ENCODE results near the gene C16orf92.

C16orf92 gene

GRCh38 chr16:29983420-29984136 is 39.4 kb upstream of the C16orf92 start:
- no peaks in the 10 kb centered on the region for H3K9me3 ChIP-seq
- TF ChIP-seq, protein P1, sequence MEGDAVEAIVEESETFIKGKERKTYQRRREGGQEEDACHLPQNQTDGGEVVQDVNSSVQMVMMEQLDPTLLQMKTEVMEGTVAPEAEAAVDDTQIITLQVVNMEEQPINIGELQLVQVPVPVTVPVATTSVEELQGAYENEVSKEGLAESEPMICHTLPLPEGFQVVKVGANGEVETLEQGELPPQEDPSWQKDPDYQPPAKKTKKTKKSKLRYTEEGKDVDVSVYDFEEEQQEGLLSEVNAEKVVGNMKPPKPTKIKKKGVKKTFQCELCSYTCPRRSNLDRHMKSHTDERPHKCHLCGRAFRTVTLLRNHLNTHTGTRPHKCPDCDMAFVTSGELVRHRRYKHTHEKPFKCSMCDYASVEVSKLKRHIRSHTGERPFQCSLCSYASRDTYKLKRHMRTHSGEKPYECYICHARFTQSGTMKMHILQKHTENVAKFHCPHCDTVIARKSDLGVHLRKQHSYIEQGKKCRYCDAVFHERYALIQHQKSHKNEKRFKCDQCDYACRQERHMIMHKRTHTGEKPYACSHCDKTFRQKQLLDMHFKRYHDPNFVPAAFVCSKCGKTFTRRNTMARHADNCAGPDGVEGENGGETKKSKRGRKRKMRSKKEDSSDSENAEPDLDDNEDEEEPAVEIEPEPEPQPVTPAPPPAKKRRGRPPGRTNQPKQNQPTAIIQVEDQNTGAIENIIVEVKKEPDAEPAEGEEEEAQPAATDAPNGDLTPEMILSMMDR (IDR thresholded peaks at IDR 0.05): no peak
- no peaks in the 10 kb centered on the region for H3K4me1 ChIP-seq
- no peak overlapping the region for H3K4me3 ChIP-seq
- intact Hi-C loops (cut with DNase I; ENCODE audit: low total_unique reads): no loop called here
- H3K36me3 ChIP-seq: peaks cover 96 to 100% (median 100%) of the 10 kb centered on the region in 3 donors
- no peak overlapping the region for H3K27ac ChIP-seq
- no peak for DNase-seq
- H3K27me3 ChIP-seq: no peaks in the 10 kb centered on the region

- Histone ChIP-seq H3K9me3 (no peaks in the 10 kb centered on the region), H3K4me1 (no peaks in the 10 kb centered on the region), H3K36me3 (peaks cover 90 to 100% (median 99%) of the 10 kb centered on the region in 3 donors), H3K27me3 (no peaks in the 10 kb centered on the region), H3K4me3 (no peak overlapping the region), H3K27ac (no peak overlapping the region)
- intact Hi-C loops (cut with DNase I; ENCODE audit: low total_unique reads): no loop called here
- TF ChIP-seq, protein P1 (IDR thresholded peaks at IDR 0.05): no peak
- no peak for DNase-seq
Observed at GRCh38 chr16:29984137-29984763, 38.7 kb upstream of the C16orf92 start.

GRCh38 chr16:29984764-29985147 is 38.2 kb upstream of the C16orf92 start:
- no peaks in the 10 kb centered on the region for H3K27me3 ChIP-seq
- TF ChIP-seq, protein P1 (IDR thresholded peaks at IDR 0.05): no peak
- no peaks in the 10 kb centered on the region for H3K4me1 ChIP-seq
- H3K9me3 ChIP-seq: no peaks in the 10 kb centered on the region
- intact Hi-C loops (cut with DNase I; ENCODE audit: low total_unique reads): no loop called here
- H3K4me3 ChIP-seq: no peak overlapping the region
- no peak for DNase-seq
- H3K36me3 ChIP-seq: peaks cover 85 to 100% (median 99%) of the 10 kb centered on the region in 3 donors
- H3K27ac ChIP-seq: no peak overlapping the region

GRCh38 chr16:29985271-29985811 is 37.7 kb upstream of the C16orf92 start:
- Histone ChIP-seq H3K4me1 (no peaks in the 10 kb centered on the region), H3K27me3 (no peaks in the 10 kb centered on the region), H3K4me3 (no peak overlapping the region), H3K9me3 (no peaks in the 10 kb centered on the region), H3K27ac (no peak overlapping the region), H3K36me3 (peaks cover 80 to 100% (median 94%) of the 10 kb centered on the region in 3 donors)
- TF ChIP-seq, protein P1 (IDR thresholded peaks at IDR 0.05): no peak
- DNase-seq: no peak
- intact Hi-C loops (cut with DNase I; ENCODE audit: low total_unique reads): no loop called here

DNA sequence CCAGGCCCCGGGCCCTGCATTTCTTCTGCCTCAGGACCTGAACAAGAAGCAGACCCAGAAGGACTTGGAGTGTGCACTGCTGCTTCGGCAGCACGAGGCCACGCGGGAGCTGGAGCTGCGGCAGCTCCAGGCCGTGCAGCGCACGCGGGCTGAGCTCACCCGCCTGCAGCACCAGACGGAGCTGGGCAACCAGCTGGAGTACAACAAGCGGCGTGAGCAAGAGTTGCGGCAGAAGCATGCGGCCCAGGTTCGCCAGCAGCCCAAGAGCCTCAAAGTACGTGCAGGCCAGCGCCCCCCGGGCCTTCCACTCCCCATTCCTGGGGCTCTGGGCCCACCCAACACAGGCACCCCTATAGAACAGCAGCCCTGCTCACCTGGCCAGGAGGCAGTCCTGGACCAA is 36.8 kb upstream of the C16orf92 start:
- intact Hi-C loops (cut with DNase I; ENCODE audit: low total_unique reads): no loop called here
- no peak overlapping the region for H3K4me3 ChIP-seq
- no peaks in the 10 kb centered on the region for H3K9me3 ChIP-seq
- no peak overlapping the region for H3K27ac ChIP-seq
- no peaks in the 10 kb centered on the region for H3K4me1 ChIP-seq
- TF ChIP-seq, protein P1 (IDR thresholded peaks at IDR 0.05): no peak
- H3K27me3 ChIP-seq: no peaks in the 10 kb centered on the region
- H3K36me3 ChIP-seq: peaks cover 81 to 100% (median 94%) of the 10 kb centered on the region in 3 donors
- DNase-seq: no peak
